ENCODE measurements around the gene NAT8.

DNA sequence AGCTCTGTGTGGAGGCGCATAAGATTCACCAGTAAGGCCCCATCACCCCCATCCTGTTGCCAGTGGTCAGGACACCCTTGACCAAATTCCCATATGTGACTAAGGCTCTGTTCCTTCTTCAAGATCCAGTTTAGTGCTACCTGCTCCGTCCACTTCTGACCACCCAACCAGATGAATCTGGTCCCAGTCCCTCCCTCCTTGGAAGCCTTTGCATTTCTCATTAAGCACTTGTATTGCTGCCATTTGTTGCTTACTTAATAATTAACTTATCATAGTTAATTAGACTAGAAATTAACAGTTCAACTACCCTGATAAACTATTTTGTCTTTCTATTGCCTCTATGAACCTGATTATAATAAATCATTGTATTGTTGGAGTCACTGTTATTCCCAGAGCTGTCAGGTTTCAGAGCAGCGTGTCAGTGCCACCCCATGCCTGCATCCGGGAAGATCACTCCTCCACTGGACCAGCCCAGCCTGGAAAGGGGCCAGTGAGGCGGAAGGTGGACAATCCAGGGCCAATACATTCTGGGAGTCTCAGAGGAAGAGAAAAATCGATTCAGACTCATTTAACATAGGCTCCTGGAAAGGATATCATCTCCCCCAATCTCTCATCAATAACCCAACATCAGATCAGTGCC, 9.5 kb upstream of the NAT8 start:
- TF ChIP-seq, protein P1, sequence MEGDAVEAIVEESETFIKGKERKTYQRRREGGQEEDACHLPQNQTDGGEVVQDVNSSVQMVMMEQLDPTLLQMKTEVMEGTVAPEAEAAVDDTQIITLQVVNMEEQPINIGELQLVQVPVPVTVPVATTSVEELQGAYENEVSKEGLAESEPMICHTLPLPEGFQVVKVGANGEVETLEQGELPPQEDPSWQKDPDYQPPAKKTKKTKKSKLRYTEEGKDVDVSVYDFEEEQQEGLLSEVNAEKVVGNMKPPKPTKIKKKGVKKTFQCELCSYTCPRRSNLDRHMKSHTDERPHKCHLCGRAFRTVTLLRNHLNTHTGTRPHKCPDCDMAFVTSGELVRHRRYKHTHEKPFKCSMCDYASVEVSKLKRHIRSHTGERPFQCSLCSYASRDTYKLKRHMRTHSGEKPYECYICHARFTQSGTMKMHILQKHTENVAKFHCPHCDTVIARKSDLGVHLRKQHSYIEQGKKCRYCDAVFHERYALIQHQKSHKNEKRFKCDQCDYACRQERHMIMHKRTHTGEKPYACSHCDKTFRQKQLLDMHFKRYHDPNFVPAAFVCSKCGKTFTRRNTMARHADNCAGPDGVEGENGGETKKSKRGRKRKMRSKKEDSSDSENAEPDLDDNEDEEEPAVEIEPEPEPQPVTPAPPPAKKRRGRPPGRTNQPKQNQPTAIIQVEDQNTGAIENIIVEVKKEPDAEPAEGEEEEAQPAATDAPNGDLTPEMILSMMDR (IDR thresholded peaks at IDR 0.05): no peak
- no peak for TF ChIP-seq POLR2A (IDR thresholded peaks at IDR 0.05)
